CD4-positive, alpha-beta T cell treated with Interleukin-15 for 1 hour (primary cell): Measurements from ENCODE around the gene NT5DC1.
A peak's percentile ranks its signal among the peaks of the same experiment; 100 is the strongest.

Source experiments
- DNase-seq: peaks from one replicate; pipeline ENCODE4 v3.0.0-alpha.2; 2020

The NT5DC1 gene

GRCh38 chr6:116144605-116145004 is 44.0 kb downstream of the NT5DC1 start:
- DNase-seq: no peak

DNA sequence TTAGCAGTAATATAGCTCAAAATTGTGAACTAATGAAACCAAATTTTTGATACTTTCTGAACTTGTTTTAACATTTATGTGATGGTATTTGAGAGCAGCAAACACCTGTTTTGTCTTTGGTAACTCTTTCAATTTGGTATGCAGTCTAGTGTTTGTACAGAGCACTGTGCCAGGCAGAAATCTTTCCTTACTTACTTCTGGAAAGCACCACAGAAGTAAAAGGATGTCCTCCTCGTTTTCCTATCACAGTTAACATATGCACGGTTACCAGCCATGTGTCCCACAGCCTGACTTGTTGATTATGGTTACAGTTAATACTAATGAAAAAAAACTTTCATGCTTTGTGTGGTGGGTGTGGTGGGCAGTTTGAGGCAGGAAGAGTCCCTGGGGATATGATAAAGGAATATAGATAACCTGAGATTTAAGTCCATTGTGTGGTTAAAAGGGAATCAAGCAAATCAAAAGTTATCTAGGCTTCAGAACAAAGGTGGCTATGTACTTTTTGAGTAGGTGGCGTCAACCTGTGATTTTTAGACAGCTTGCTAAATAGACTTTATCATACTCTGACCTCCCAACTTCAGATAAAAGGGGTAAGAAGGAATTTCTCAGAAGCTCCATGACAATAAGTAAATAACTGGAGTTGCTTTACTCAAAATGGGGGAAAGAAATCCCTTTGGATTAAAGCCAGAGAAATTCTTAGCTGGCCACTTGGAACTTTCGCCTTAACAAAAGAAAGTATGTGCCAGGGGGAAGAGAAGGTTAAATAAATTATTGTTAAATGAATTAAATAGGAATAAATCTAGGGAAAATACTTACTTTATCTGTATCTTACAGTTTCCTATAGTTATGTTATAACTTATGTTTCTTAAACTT is 45.4 kb downstream of the NT5DC1 start:
- no peak for DNase-seq

GRCh38 chr6:116152620-116153019 is 52.0 kb downstream of the NT5DC1 start:
- DNase-seq: no peak

DNA sequence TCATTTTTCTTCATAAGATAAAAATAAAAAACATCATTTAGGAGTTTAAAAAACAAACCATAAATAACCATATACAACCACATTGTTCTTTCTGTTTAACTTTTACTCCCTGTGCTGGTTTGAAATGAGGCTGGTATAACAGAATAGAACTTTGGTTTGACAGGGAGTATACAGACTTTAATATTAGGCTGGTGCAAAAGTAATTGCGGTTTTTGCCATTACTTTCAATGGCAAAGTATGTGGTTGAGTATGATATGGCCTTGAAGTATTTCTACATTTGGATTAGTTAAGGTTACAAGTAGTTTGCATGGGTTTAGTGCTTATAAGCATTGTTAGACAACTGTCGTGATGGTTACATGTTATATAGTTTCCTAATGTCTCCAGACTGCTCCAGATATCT is 54.2 kb downstream of the NT5DC1 start:
- no peak for DNase-seq

DNA sequence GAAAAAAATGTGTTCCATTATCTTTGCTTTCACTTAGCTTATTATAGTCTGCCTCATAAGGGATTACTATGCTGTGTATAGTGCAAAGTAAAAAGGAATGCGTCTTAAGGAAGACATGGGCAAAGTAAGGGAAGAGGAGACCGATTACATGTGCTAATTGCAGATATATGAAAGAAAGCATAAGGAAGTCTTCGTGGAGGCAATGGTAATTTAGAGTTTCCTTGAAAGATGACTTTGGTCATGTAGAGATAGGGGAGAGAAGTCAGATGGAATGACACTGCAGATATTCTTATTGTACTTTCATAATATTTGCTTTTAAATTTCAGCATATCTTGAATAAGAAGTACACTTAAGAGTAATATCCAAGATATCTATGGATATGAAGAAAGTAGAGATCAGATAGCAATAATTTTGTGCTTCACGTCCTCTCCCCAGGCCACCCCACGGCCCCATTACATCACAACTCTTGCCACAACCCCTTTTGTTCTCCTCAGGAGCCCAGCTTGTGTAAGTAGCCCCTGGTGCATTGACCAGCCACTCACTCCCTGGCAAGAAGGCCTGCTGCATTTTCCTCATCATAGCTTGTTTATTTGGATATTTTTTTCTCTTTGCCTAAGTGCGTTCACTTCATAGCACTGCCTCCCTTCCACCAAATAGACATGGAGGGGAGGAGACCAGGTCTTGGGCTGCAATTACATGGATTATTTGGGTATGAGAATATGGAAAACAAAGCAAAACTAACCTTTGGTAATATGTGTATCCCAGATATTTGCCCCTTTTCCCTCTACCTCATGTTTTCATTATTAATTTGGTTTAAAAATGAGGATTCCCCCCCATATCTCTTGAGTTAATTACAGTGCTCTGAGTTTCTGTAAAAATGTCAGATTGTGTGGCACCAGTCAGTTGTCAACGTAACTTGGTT is 56.0 kb downstream of the NT5DC1 start:
- DNase-seq: no peak

- DNase-seq: no peak
These were observed 56.7 kb downstream of the NT5DC1 start for GRCh38 chr6:116157391-116157790.

GRCh38 chr6:116158641-116159040 is 58.0 kb downstream of the NT5DC1 start:
- DNase-seq: no peak

DNA sequence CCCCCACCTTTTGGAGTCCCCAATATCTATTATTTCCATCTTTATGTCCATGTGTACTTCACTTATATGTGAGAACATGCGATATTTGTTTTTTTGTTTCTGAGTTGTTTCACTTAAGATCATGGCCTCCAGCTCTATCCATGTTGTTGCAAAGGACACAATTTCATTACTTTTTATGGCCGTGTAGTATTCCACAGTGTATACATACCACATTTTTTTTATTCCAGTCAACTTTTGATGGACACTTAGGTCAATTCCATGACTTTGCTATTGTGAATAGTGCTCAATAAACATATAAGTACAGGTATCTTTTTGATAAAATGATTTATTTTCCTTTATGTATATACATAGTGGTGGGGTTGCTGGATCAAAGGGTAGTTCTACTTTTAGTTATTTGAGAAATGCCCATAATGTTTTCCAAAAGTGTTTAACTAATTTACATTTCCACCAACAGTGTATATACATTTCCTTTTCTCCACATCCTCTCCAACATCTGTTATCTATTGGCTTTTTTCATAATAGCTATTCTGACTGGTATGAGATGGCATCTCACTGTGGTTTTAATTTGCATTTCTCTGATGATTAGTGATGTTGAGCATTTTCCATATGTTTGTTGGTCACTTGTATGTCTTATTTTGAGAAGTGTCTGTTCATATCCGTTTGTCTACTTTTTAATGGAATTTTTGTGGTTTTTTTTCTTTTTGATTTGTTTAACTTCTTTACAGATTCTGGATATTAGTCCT is 59.3 kb downstream of the NT5DC1 start:
- no peak for DNase-seq

DNA sequence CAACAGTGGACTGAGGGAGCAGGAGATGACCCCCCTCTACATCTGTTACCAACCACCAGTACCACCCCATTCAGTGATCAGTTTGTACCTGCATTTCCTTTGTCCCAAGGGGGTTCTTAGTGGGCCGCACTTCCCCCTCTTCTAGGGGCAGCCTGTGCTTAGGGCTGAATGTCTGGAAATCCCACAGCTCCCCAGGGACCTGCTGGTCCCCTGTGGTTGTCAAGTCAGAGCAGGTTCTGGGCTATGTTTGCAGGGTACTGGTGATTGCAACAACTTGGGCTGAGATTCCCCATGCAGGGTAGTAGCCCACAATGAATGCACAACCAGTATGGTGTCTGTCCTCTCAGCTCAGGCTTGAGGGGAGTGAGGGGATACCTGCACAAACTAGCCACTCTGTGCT is 64.9 kb downstream of the NT5DC1 start:
- peak; percentile 28 for DNase-seq

- no peak for DNase-seq
These were observed 65.7 kb downstream of the NT5DC1 start for GRCh38 chr6:116166369-116166768.

DNA sequence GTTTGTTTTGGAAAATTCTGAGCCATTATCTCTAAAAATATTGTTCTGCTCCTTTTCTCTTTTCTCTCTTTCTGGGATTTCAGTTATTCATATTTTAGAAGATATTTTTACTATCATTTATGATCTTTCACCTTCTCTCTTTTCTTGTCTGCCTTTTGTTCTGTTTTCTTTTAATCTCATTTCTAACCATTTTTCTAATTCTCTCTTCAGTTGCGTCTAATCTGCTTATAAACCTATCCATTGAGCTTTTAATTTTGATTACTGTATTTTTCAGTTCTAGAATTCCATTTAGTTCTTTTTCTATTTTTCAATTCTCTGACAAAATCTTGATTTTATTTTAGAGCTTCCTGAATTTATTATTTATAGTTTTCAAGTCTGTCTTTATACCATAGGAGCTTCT is 67.5 kb downstream of the NT5DC1 start:
- no peak for DNase-seq

GRCh38 chr6:116169880-116170279 is 69.2 kb downstream of the NT5DC1 start:
- no peak for DNase-seq

DNA sequence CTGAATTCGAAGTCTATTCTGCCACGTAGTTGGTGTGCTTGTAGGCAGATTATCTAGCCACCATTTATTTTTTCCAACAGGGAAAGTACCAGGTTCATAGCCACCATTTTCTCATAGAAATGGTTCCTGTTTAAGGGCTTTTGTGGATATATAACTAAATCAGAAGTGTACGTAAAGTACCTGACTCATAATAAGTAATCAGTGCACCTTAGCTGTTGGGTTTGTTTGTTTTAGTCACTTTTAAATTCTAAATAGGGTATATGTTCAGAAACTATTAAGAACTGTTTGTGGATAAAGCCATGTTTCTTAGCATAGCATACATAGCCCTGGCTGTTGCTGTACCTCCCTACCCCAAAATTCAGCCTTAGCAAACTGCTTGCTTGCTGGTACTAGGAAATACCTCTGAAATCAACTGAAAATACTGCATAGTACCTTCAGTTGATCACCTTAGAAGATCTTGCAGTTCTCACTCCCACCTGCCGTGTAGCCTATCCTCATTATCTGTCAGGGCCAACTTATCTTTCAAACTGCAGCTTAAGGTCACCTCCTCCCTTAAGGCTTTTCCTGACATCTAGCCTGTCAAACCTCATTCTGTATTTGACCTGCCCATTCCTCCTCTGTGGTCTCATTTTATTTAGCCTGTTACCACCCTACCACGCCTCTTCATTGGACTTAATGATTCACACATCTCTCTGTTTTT is 69.9 kb downstream of the NT5DC1 start:
- DNase-seq: no peak

GRCh38 chr6:116173928-116174327 is 73.3 kb downstream of the NT5DC1 start:
- no peak for DNase-seq

GRCh38 chr6:116175344-116175743 is 74.7 kb downstream of the NT5DC1 start:
- DNase-seq: no peak

DNA sequence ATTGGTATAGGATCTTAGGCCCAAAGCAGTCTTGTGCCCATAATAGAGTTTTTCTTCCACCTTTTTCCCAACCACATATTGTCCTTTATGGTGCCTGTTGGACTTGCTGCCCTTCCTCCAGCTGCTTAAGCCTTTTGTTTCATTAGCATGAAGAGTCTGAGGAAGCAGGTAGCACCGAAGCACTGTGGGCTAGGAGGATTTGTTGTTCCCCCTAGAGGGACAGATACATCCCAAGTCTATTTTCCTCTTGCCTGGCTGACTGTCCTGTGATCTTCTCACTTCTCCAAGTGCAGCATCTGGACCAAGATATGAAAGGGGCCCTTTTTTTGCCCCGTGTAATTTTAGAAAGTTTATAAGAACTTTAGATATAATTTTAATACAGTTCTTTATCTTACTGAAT is 75.9 kb downstream of the NT5DC1 start:
- no peak for DNase-seq

GRCh38 chr6:116180375-116180774 is 79.7 kb downstream of the NT5DC1 start:
- DNase-seq: no peak

DNA sequence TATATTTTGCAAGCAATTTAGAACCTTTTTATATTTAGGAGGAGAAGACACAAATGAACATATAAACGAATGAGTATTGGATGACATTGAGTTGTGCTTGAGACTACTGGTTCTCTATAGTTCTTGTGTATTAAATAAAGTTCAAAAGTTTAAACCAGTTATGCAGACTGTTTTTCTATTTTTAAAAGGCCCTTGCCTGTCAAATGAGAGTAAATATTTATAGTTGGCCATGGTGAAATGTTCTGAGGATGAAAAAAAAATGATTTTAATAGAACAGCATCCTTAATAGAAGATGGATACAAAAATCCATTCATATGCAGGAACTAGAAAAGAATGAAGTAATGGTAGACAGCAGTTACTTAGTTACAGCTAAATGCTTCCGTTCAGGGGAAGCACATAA is 88.8 kb downstream of the NT5DC1 start:
- DNase-seq: no peak

- no peak for DNase-seq
These were observed 89.9 kb downstream of the NT5DC1 start for GRCh38 chr6:116190550-116190949.

GRCh38 chr6:116191881-116192280 is 91.2 kb downstream of the NT5DC1 start:
- no peak for DNase-seq

DNA sequence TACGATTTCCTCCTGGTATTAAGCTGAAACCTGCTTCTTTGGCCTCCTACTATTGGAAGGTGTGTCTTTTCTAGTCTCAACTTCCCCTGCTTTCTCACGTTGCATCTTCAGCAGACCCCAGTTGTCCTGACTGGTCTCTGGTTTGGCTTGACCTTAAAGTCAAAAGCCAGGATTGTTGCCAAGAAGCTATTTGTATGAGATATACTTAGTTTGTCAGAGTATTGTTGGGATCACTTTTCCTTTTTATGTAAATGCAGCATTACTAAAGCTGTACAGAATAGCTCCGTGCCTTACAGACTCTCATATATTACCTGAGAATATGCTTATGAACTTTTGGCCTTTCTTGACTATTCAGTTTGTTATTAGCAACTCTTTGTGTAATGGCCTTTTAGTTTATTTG is 92.1 kb downstream of the NT5DC1 start:
- DNase-seq: no peak

- no peak for DNase-seq
These were observed 96.2 kb downstream of the NT5DC1 start for GRCh38 chr6:116196841-116197240.
